ENCODE measurements around the gene MRPS31. TPM values are rescaled to one million over a fixed set of nuclear protein-coding genes. Genes with fewer than 3 reads are reported as not detected.

Gene MRPS31
- total RNA-seq, 1 donor from 2014 or later, result 15.1 TPM

- no peaks in the 10 kb centered on the region for H3K4me1 ChIP-seq (ENCODE audit: insufficient read depth, low read length)
- no peaks in the 10 kb centered on the region for H3K79me2 ChIP-seq (ENCODE audit: insufficient read depth, low read length)
- no peaks in the 10 kb centered on the region for H3K27me3 Mint-ChIP-seq (ENCODE audit: low read depth, unreplicated experiment)
- H3K4me2 ChIP-seq (ENCODE audit: low read length), result no peak overlapping the region
- DNase-seq (ENCODE audit: low read depth) (no peak), FAIRE-seq (no peak)
- H3K4me3 Mint-ChIP-seq (ENCODE audit: unreplicated experiment), result no peak overlapping the region
- peaks cover 23% of the 10 kb centered on the region for H3K36me3 ChIP-seq (ENCODE audit: insufficient read depth, low read length)
- H3K4me1 Mint-ChIP-seq (ENCODE audit: low read depth, unreplicated experiment), result no peaks in the 10 kb centered on the region
- H3K9me3 ChIP-seq (ENCODE audit: insufficient read depth, low read depth, low read length), result no peaks in the 10 kb centered on the region
- no peak overlapping the region for H3K27ac ChIP-seq (ENCODE audit: low read depth, low read length)
- no peaks in the 10 kb centered on the region for H4K20me1 ChIP-seq (ENCODE audit: insufficient read depth, low read length)
- no peak overlapping the region for H3K4me3 ChIP-seq (ENCODE audit: insufficient read depth, low read depth, low read length)
- H3K9me3 Mint-ChIP-seq (ENCODE audit: unreplicated experiment), result no peaks in the 10 kb centered on the region
- no peaks in the 10 kb centered on the region for H3K27me3 ChIP-seq (ENCODE audit: insufficient read depth, low read length)
- no peak overlapping the region for H3K9ac ChIP-seq (ENCODE audit: low read length)
- peaks cover 23% of the 10 kb centered on the region for H3K36me3 Mint-ChIP-seq (ENCODE audit: low read depth, unreplicated experiment)
- no peak for TF ChIP-seq EZH2 (IDR thresholded peaks at IDR 0.05; ENCODE audit: insufficient read depth, low read length)
- H2AFZ ChIP-seq (ENCODE audit: low read depth, low read length), result no peak overlapping the region
- no peak overlapping the region for H3K27ac Mint-ChIP-seq (ENCODE audit: unreplicated experiment)
Observed at GRCh38 chr13:40801255-40802217, 30.5 kb upstream of the MRPS31 start.

- Histone ChIP-seq H3K4me2 (ENCODE audit: low read length) (no peak overlapping the region), H4K20me1 (ENCODE audit: insufficient read depth, low read length) (no peaks in the 10 kb centered on the region), H2AFZ (ENCODE audit: low read depth, low read length) (no peak overlapping the region), H3K79me2 (ENCODE audit: insufficient read depth, low read length) (no peaks in the 10 kb centered on the region), H3K27ac (ENCODE audit: low read depth, low read length) (no peak overlapping the region), H3K4me1 (ENCODE audit: insufficient read depth, low read length) (no peaks in the 10 kb centered on the region), H3K9me3 (ENCODE audit: insufficient read depth, low read depth, low read length) (no peaks in the 10 kb centered on the region), H3K9ac (ENCODE audit: low read length) (no peak overlapping the region), H3K27me3 (ENCODE audit: insufficient read depth, low read length) (no peaks in the 10 kb centered on the region), H3K4me3 (ENCODE audit: insufficient read depth, low read depth, low read length) (no peak overlapping the region), H3K36me3 (ENCODE audit: insufficient read depth, low read length) (peaks cover 26% of the 10 kb centered on the region)
- FAIRE-seq (no peak), DNase-seq (ENCODE audit: low read depth) (no peak)
- Mint-ChIP-seq H3K4me1 (ENCODE audit: low read depth, unreplicated experiment) (no peaks in the 10 kb centered on the region), H3K4me3 (ENCODE audit: unreplicated experiment) (no peak overlapping the region), H3K36me3 (ENCODE audit: low read depth, unreplicated experiment) (peaks cover 19% of the 10 kb centered on the region), H3K27me3 (ENCODE audit: low read depth, unreplicated experiment) (no peaks in the 10 kb centered on the region), H3K9me3 (ENCODE audit: unreplicated experiment) (no peaks in the 10 kb centered on the region), H3K27ac (ENCODE audit: unreplicated experiment) (no peak overlapping the region)
- TF ChIP-seq EZH2 (IDR thresholded peaks at IDR 0.05; ENCODE audit: insufficient read depth, low read length), result no peak
- no peak for TF ChIP-seq CTCF (IDR thresholded peaks at IDR 0.05; ENCODE audit: insufficient read depth, low read depth, low read length)
Observed at GRCh38 chr13:40800559-40800958, 29.6 kb upstream of the MRPS31 start.

- no peaks in the 10 kb centered on the region for H4K20me1 ChIP-seq (ENCODE audit: insufficient read depth, low read length)
- H3K27ac ChIP-seq (ENCODE audit: low read depth, low read length), result no peak overlapping the region
- H3K9me3 ChIP-seq (ENCODE audit: insufficient read depth, low read depth, low read length), result no peaks in the 10 kb centered on the region
- no peak overlapping the region for H3K4me2 ChIP-seq (ENCODE audit: low read length)
- Mint-ChIP-seq H3K27ac (ENCODE audit: unreplicated experiment) (no peak overlapping the region), H3K9me3 (ENCODE audit: unreplicated experiment) (no peaks in the 10 kb centered on the region), H3K27me3 (ENCODE audit: low read depth, unreplicated experiment) (no peaks in the 10 kb centered on the region), H3K4me3 (ENCODE audit: unreplicated experiment) (no peak overlapping the region), H3K36me3 (ENCODE audit: low read depth, unreplicated experiment) (peaks cover 16% of the 10 kb centered on the region), H3K4me1 (ENCODE audit: low read depth, unreplicated experiment) (no peaks in the 10 kb centered on the region)
- H3K36me3 ChIP-seq (ENCODE audit: insufficient read depth, low read length), result peaks cover 24% of the 10 kb centered on the region
- H3K4me3 ChIP-seq (ENCODE audit: insufficient read depth, low read depth, low read length), result no peak overlapping the region
- FAIRE-seq (no peak), DNase-seq (ENCODE audit: low read depth) (no peak)
- no peaks in the 10 kb centered on the region for H3K4me1 ChIP-seq (ENCODE audit: insufficient read depth, low read length)
- H3K9ac ChIP-seq (ENCODE audit: low read length), result no peak overlapping the region
- no peaks in the 10 kb centered on the region for H3K27me3 ChIP-seq (ENCODE audit: insufficient read depth, low read length)
- no peak overlapping the region for H2AFZ ChIP-seq (ENCODE audit: low read depth, low read length)
- TF ChIP-seq CTCF (IDR thresholded peaks at IDR 0.05; ENCODE audit: insufficient read depth, low read depth, low read length), result no peak
- no peak for TF ChIP-seq EZH2 (IDR thresholded peaks at IDR 0.05; ENCODE audit: insufficient read depth, low read length)
- H3K79me2 ChIP-seq (ENCODE audit: insufficient read depth, low read length), result no peaks in the 10 kb centered on the region
Observed at GRCh38 chr13:40799508-40799907, 28.5 kb upstream of the MRPS31 start.

All from astrocyte (in vitro differentiated cells and primary cell).